ENCODE data around the gene ZBTB38. TPM values are rescaled to one million over a fixed set of nuclear protein-coding genes. Genes with fewer than 3 reads are reported as not detected.
A peak's percentile ranks its signal among the peaks of the same experiment; 100 is the strongest.

The ZBTB38 gene
- total RNA-seq, 1 experiment from 2014 or later: 92.8 TPM

- peak; percentile 98 for DNase-seq (ENCODE audit: low read depth)
Observed at GRCh38 chr3:141366285-141367037, 1.8 kb upstream of the ZBTB38 start.

- peak; percentile 100 for DNase-seq (ENCODE audit: low read depth)
Observed at GRCh38 chr3:141367038-141367730, 1.1 kb upstream of the ZBTB38 start.

GRCh38 chr3:141368925-141369794 lies 856 bp downstream of the ZBTB38 start:
- DNase-seq (ENCODE audit: low read depth): peak; percentile 21

GRCh38 chr3:141370065-141370533 lies 1.8 kb downstream of the ZBTB38 start:
- DNase-seq (ENCODE audit: low read depth): peak; percentile 84

GRCh38 chr3:141371882-141372281 lies 3.6 kb downstream of the ZBTB38 start:
- DNase-seq (ENCODE audit: low read depth): no peak

GRCh38 chr3:141372656-141373055 lies 4.4 kb downstream of the ZBTB38 start:
- no peak for DNase-seq (ENCODE audit: low read depth)

DNA sequence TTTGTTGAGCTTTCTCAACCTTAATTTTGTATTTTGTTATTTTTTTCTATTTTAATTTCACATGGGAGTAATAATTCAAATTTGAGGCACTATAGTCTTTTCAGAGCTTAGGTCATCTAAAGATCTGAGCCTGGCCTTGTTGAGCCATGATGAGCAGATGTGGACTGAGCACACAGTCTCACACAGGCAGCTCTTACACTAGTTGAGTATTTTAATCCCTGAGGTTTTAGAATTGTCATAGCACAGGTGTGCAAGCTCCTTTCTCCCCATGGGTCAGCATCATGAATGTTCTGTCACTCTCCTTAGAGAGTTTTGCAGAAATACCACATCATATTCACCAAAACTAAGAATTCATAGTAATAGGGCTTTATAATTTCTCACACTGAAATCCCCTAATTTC lies 4.9 kb downstream of the ZBTB38 start:
- no peak for DNase-seq (ENCODE audit: low read depth)

GRCh38 chr3:141373768-141374526 lies 5.6 kb downstream of the ZBTB38 start:
- DNase-seq (ENCODE audit: low read depth): peak; percentile 90

GRCh38 chr3:141375381-141376301 lies 7.3 kb downstream of the ZBTB38 start:
- DNase-seq (ENCODE audit: low read depth): no peak

GRCh38 chr3:141377377-141377776 lies 9.1 kb downstream of the ZBTB38 start:
- DNase-seq (ENCODE audit: low read depth): no peak

GRCh38 chr3:141378556-141378955 lies 10.3 kb downstream of the ZBTB38 start:
- DNase-seq (ENCODE audit: low read depth): no peak

DNA sequence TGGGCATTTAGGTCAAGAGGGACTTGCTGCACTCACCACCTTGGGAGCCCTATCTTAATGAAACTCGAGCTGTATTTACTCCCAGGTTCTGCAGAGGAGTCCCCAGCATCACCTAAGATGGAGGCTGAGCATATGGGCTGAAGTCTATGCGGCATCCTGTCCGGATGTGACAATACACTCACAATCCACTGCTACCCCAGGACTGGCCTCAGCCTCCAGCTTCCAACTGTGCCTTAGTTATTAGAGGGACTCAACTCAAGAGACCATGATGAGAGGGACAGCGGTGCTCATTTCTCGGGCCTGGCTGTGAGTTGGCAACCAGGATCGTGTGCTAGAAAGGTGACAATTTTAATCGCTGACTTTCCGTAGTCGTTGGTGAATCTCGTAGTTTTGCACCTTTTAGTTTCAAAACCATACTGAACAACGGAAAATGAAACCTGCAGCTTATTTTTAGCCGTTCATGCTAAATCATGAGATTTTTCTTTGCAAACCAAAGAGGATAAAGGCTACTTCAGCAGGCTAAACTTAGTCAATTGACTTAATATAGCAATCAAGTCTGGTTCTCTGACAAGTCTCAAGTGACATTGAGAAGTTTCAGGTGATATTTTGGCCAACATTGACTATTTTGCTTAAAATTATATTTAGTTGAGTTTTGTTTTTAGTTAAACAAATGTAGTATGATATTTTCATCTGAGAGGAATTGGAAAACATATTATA lies 11.1 kb downstream of the ZBTB38 start:
- DNase-seq (ENCODE audit: low read depth): no peak

DNA sequence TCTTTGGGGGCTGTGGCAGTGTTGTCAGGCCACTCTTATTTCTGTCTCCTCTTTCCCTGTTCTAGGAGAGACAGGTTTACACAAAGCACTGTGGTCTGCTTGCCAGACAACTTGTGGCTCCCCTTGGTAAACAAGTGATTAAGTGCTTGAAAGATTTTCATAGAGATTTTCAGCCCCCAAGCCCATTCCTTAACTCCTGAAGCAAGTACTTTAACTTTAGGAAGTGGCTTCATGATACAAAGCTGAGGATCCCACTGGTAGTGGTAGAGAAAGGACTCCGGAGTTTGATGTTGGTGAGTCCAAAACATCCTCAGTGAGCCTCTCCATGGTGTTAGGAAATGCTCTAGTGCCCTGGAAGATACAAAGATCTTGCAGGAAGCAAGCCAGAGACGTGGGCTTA lies 12.0 kb downstream of the ZBTB38 start:
- DNase-seq (ENCODE audit: low read depth): no peak

DNA sequence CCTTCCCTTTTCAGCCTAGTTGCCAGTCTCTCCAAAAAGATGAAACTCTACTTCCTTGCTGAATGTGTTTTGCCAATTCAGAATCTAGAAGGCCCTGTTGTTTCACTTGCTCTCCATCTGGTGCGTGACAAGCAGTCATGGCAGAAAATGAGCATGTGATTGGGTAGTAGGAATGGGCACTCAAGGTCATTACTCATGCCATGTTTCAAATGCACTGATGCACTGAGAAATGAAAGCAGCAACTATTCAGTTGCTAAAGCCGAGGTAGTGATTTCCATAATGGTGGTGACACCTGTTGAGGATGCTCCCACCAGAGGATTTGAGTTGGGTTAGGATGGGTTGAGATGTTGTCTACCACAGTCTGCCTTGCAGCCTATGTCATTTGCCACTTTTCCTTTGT lies 12.7 kb downstream of the ZBTB38 start:
- DNase-seq (ENCODE audit: low read depth): no peak

DNA sequence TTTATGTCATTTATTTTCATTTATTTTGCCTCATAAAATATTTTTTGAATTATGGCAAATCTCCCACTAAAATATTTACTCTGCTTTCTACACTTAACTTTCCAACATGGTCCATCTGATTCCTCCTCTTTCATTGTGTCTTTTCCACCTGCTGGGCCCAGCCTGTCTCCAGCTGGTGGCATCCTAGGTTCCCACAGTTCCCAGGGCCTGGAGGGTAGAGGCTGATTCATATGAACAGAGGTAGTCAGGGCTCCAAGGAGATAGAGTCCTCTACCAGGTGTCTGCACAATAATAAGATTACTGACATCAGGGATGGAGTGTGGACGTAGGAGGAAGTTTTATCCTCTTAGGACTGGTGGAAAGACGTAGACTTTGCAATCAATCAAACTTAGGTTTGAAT lies 14.3 kb downstream of the ZBTB38 start:
- no peak for DNase-seq (ENCODE audit: low read depth)

- DNase-seq (ENCODE audit: low read depth): no peak
Observed at GRCh38 chr3:141383555-141384129, 15.3 kb downstream of the ZBTB38 start.

DNA sequence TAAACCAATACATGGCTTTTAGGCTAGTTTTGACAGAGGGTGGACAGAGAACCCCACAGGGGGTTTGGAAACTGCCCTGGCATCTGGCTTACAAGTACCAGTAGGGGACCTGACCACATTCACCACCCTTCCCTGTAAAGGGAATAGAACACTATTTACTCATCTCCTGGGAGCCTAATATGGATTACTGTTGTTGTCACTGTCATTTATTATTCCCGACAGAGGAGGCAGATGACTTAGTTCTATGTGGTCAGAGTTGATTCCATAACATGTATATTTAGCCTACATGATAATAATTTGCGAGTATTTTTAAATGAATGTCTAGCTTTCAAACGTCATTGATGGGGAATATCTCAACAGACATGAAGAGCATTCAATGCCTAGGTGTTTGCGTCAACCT lies 15.9 kb downstream of the ZBTB38 start:
- no peak for DNase-seq (ENCODE audit: low read depth)

- DNase-seq (ENCODE audit: low read depth): no peak
Observed at GRCh38 chr3:141384575-141384974, 16.3 kb downstream of the ZBTB38 start.

- no peak for DNase-seq (ENCODE audit: low read depth)
Observed at GRCh38 chr3:141385406-141386125, 17.3 kb downstream of the ZBTB38 start.

All from M059J (cell line).